Mononuclear cell (primary cell): ENCODE results near the gene LRP1B. TPM values are rescaled to one million over a fixed set of nuclear protein-coding genes. Genes with fewer than 3 reads are reported as not detected.
"Not testable (repeated sequence)": the region's sequence is repeated elsewhere in the genome, so short reads cannot be mapped to it uniquely, and the experiment has no call there.

Source experiments
- H3K27me3 ChIP-seq: 2 replicates; pipeline ENCODE4 v1.6.0; 2011; ENCODE audit warnings: low read length, control low read depth; ENCODE audit not compliant: insufficient read depth
- H3K4me1 ChIP-seq: 2 replicates; pipeline ENCODE4 v1.5.1; 2011; ENCODE audit warnings: mild to moderate bottlenecking, low read length, control low read depth; ENCODE audit not compliant: insufficient read depth
- H3K4me3 ChIP-seq: 2 replicates; pipeline ENCODE4 v1.5.1; 2011; ENCODE audit warnings: mild to moderate bottlenecking, low read length, moderate library complexity
- H3K9me3 ChIP-seq: 2 replicates; pipeline ENCODE4 v1.5.1; 2011; ENCODE audit warnings: low read depth, mild to moderate bottlenecking, control low read depth, low read length
- total RNA-seq: library from RNA; depleted of rRNA; stranded (reverse); fragments of >200 nt; gene quantifications from one replicate; pipeline ENCODE4 v1.2.3, GENCODE V29; 2012

Gene LRP1B
- total RNA-seq, 1 donor: under 0.01 TPM

DNA sequence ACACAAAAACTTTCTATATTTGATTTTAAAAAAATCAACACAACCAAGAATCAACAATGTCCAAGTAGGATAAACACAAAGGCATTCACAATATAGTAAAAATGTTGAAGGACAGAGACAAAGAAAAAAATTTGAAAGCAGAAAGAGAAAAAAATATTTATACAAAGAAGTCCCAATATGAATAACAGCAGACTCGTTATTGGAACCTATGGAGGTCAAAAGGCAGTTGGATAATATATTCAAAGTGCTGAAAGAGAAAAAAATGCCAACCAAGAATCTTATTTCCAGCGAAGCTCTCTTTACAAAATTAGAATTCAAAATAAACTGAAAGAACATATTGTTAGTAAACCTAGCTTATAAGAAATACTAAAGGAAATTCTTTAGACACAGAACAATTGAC lies 859.5 kb downstream of the LRP1B start:
- peaks cover 27% of the 10 kb centered on the region for H3K9me3 ChIP-seq
- no peak overlapping the region for H3K4me3 ChIP-seq
- H3K27me3 ChIP-seq: no peaks in the 10 kb centered on the region
- no peaks in the 10 kb centered on the region for H3K4me1 ChIP-seq

DNA sequence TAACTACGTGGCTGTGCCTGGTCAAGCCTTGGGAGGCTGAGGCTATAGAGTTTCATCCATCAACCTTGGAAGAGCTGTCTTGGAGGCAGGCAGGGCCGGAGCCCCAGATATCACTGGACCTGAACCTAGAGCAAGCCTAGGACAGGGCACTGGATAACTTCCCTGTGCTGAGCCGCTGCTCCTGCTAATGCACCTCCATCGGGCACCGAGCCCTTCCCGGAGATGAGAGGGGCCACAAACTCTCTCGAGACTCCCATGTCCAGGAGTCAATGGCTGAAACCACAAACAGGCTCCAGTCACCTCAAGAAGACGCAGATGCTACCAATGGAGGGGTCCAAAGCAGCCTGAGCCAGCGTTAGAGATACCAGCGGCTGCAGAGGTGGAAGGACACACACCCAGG lies 866.0 kb downstream of the LRP1B start:
- Histone ChIP-seq H3K9me3 (peaks cover 8% of the 10 kb centered on the region), H3K27me3 (no peaks in the 10 kb centered on the region), H3K4me1 (no peaks in the 10 kb centered on the region), H3K4me3 (no peak overlapping the region)

DNA sequence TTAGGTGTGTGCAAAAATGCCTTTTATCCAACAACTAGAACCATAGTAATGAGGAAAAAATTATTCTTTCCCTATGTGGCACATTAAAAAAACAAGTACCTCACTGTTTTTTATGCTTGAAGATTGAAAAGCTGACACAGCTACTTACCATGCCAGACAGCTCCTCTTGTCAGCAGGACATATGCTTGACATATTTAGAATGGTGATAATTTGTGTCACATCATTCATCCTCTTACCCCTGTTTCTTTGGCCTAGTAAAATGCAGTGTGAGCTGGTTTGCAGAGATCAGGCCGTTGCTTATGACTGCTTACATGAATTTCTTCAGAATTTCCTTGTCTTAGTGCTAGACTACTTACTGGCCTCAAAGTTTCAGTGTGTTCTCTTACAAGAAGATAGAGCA lies 869.9 kb downstream of the LRP1B start:
- H3K4me1 ChIP-seq: no peaks in the 10 kb centered on the region
- H3K4me3 ChIP-seq: no peak overlapping the region
- H3K9me3 ChIP-seq: no peaks in the 10 kb centered on the region
- H3K27me3 ChIP-seq: no peaks in the 10 kb centered on the region

DNA sequence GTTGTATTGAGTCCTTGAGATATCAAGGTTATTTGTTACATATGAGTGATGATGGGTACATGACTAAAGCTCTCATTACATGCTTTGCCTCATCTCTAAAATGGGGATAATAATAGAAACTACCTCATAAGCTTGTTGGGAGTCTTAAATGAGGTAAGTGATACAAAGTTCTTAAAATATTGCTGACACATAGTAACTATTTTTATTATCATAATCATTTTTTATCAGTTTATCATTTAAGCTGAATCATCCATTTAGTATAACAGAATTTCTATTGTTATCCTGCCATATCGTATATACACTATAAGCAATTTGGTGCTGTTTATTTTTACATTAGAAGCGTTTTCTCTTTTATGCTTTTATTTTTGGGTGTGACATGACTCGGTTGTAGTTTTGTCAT lies 871.1 kb downstream of the LRP1B start:
- H3K4me3 ChIP-seq: no peak overlapping the region
- no peaks in the 10 kb centered on the region for H3K27me3 ChIP-seq
- H3K4me1 ChIP-seq: no peaks in the 10 kb centered on the region
- H3K9me3 ChIP-seq: no peaks in the 10 kb centered on the region

DNA sequence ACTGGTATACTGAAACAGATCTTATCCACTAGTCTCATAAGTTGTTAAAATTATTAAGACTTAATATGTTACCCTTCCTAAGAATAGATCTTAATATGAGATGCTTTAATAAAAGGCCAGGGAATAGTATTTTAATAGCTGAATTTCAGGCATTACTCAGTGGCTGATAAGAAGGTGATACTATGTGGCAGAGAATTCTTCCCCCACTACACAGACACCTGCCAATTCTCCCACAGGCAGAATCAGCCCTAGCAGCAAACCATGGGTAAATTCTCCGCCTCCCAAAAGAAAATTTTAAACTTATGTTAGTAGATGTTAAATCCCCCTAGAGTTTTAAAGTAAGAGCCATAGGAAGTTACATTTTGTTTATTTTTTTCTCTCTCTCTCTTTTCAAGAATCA lies 888.8 kb downstream of the LRP1B start:
- H3K27me3 ChIP-seq: no peaks in the 10 kb centered on the region
- H3K9me3 ChIP-seq: no peaks in the 10 kb centered on the region
- no peaks in the 10 kb centered on the region for H3K4me1 ChIP-seq
- no peak overlapping the region for H3K4me3 ChIP-seq

DNA sequence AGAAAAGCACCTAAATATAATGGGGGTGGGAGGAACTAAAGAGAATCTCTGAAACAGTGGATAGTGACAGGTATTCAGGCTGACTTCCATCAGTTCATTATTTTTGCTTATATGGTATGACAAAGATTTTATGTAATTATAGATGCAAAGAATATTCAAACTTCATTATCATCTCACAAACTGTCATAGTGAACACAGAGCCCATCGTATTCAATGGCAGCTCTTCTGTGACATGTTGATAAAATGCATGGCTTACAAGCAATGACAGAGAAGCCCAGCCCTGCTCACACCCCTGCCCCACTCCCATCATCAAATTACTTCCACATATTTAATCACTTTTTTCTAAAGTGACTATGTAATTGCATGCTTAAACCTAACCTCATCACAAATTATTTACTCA lies 904.3 kb downstream of the LRP1B start:
- Histone ChIP-seq H3K4me1 (no peaks in the 10 kb centered on the region), H3K4me3 (no peak overlapping the region), H3K27me3 (no peaks in the 10 kb centered on the region), H3K9me3 (peaks cover 9% of the 10 kb centered on the region)

DNA sequence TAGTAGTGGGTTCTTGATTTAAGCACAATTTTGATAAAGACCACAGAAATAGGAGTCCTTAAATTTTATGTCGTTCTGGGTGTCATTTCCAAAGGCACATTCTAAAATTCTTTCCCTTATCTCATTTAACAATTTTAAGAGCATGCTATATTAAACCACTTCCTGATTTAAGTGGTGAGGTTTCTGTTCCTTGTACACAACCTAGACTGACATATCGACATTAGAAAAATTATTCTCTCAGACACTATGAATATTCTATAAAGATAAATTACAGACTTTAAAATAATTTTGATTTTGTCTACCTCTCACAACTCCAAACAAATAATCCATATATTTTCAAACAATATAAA lies 923.8 kb downstream of the LRP1B start:
- H3K27me3 ChIP-seq: no peaks in the 10 kb centered on the region
- no peaks in the 10 kb centered on the region for H3K9me3 ChIP-seq
- no peaks in the 10 kb centered on the region for H3K4me1 ChIP-seq
- no peak overlapping the region for H3K4me3 ChIP-seq

DNA sequence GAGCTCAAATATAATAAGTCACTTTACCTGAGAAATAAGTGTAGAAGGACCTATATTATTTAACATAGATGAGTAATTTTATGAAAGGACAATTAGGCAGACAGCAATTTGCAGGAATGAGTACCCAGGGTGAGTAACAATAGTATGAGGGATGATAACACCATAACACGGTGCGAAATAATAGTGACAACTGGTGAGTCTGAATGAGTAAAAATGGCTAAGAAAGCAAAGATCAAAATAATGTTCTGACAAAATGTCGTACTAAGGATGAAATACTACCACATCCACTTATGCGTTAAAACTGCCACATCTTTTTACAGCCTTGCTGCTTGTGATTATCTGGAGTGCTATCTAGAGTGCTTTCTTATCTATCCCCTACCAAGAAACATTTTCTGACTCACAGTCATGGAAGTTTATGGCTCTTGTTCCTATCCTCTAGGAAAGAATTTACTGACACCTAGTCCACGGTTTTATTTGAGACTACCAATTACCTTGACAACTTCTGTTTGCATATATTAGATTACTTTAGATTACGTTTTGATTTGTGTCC lies 929.7 kb downstream of the LRP1B start:
- no peaks in the 10 kb centered on the region for H3K27me3 ChIP-seq
- no peaks in the 10 kb centered on the region for H3K4me1 ChIP-seq
- no peaks in the 10 kb centered on the region for H3K9me3 ChIP-seq
- no peak overlapping the region for H3K4me3 ChIP-seq

DNA sequence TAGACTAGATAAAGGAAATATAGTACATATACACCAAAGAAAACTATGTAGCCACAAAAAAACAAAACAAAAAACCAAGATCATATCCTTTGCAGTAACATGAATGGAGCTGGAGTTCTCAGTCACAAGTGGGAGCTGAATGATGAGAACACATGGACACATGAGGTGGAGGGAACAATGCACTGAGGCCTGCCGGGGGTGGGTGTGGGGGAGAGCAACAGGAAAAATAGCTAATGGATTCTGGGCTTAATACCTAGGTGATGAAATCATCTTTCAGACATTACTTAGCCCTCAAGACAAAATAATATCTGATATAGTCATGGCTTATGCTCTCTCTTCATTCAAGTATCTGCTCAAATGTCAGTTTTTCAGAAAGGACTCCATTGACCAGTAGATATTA lies 930.6 kb downstream of the LRP1B start:
- Histone ChIP-seq H3K27me3 (no peaks in the 10 kb centered on the region), H3K4me1 (no peaks in the 10 kb centered on the region), H3K9me3 (no peaks in the 10 kb centered on the region), H3K4me3 (no peak overlapping the region)

DNA sequence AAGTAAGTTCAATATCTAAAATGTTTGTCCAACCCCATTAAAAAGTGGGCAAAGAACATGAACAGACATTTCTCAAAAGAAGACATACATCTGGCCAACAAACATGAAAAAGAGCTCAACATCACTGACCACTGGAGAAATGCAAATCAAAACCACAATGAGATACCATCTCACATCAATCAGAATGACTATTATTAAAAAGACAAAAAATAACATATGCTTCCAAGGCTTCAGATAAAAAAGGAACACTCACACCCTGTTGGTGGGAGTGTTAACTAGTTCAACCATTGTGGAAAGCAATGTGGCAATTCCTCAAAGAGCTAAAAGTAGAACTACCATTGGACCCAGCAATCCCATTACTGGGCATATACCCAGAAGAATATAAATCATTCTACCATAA lies 931.1 kb downstream of the LRP1B start:
- Histone ChIP-seq H3K27me3 (no peaks in the 10 kb centered on the region), H3K4me1 (no peaks in the 10 kb centered on the region), H3K4me3 (no peak overlapping the region), H3K9me3 (no peaks in the 10 kb centered on the region)

DNA sequence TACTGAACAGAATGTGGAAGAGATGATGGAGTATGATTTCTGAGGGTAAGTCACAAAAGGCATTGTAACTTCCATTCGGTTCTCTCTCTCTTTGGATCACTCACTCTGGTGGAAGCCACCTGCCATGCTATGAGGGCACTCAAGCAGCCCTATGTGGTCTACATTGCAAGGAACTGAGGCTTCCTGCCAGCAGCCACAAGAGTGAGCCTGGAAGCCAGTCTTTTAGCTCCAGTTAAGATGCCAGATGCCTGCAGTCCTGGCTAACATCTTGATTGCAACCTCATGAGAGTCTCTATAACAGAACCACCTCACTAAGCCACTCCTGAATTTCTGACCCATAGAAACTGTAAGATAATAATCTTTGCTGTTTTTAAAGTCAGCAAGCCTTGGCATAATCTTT lies 935.7 kb downstream of the LRP1B start:
- no peak overlapping the region for H3K4me3 ChIP-seq
- H3K27me3 ChIP-seq: no peaks in the 10 kb centered on the region
- no peaks in the 10 kb centered on the region for H3K4me1 ChIP-seq
- H3K9me3 ChIP-seq: peaks cover 5% of the 10 kb centered on the region

DNA sequence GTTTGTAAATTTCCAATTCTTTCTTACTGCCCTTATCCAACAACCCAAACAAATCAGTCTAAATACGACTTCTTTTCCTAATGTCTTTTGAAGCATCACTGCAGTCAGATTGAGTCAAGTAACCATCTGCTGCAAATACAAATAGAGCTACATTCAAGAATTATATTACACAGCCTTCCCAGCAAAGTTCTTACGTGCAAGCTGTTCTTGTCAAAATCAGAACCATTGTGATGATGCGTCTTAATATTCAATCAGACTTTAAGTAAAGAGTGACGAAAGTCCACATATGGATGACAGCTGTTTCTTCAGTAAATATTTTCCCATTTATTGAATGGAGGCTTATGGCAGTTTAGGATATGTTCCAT lies 943.8 kb downstream of the LRP1B start:
- Histone ChIP-seq H3K27me3 (no peaks in the 10 kb centered on the region), H3K9me3 (no peaks in the 10 kb centered on the region), H3K4me1 (no peaks in the 10 kb centered on the region), H3K4me3 (no peak overlapping the region)

DNA sequence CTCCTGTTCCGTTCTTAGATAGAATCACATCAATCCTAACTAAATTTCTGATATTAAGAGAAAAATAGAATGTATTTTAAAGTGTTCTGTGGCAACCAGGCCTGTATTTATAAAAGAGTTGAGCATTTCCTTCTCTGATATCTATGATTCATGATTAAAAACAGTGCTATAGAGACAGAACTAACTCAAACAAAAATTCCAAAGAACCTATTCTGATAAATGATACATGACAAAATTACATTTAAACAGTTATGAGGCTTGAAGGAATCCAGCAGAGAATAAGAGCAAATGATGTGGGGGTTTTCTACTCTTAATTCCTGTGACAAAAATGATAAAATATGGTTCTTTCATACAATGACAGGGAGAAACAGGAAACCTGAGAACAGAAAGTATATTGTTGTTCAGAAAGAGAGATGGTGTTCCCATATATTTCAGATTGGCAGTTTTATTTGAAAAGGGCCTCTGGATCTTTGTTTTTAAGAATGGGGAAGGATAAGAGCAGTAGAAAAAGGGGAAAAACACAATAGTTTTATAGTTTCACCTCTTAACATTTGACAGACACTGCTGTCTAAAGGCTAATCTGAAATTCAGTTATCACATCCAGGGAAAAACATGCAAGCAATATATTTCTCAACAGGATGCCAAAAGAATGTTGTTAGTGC lies 944.3 kb downstream of the LRP1B start:
- Histone ChIP-seq H3K27me3 (no peaks in the 10 kb centered on the region), H3K4me3 (no peak overlapping the region), H3K9me3 (no peaks in the 10 kb centered on the region), H3K4me1 (no peaks in the 10 kb centered on the region)

DNA sequence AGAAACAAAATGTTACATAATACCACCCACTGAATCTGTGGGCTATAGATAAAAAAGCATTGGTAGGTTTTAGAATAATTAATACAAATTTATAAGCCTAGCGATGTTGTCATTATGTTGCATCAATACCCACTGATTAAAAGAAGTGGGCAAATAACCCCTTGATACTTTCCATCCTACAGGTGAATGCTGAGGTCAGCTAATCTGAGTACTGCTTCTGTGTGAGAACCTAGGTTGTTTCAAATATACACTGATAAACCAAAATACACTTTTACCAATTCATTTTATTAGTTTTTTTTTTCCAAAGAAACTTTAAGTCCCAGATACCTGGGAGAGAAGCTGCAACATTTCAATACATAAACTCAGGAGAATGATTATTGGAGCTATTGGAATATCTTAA lies 948.6 kb downstream of the LRP1B start:
- Histone ChIP-seq H3K4me1 (no peaks in the 10 kb centered on the region), H3K4me3 (no peak overlapping the region), H3K9me3 (no peaks in the 10 kb centered on the region), H3K27me3 (no peaks in the 10 kb centered on the region)

DNA sequence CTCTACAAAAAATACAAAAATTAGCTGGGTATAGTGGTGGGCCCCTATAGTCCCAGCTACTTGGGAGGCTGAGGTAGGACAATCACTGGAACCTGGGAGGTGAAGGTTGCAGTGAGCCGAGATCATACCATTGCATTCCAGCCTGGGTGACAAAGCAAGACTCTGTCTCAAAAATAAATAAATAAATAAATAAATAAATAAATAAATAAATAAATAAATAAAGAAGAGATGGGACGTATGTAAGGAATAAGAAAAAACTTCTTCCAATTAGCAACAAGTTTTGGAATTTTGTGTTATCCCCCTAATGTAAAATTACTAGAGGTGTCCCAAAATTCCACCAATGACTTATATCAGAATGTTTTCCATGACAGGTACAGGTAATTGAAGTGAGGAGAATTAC lies 961.7 kb downstream of the LRP1B start:
- not testable (repeated sequence) for H3K9me3 ChIP-seq, H3K4me1 ChIP-seq, H3K27me3 ChIP-seq, H3K4me3 ChIP-seq

DNA sequence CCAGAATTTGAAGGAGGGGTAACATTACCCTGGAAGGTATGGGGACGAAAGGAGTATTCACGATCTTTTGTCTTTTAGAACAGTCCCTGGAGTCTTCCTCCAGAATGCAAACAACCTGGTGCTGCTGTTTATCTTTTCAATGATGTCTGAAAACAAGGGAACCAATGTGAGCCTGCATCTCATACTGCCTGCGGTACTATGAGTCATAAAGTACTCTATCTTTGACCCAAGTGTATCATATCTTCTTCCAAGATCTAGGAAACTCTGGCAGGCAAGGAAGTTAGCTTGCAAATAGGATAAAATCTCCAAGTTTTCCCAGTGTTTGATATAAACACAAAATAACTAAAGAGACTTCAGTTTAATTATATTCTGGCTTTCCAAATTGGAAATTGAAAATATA lies 968.5 kb downstream of the LRP1B start:
- Histone ChIP-seq H3K27me3 (no peaks in the 10 kb centered on the region), H3K4me1 (no peaks in the 10 kb centered on the region), H3K4me3 (no peak overlapping the region), H3K9me3 (no peaks in the 10 kb centered on the region)
